GM12878 (cell line): Measurements from ENCODE around the gene CD300H. TPM values are rescaled to one million over a fixed set of nuclear protein-coding genes. Genes with fewer than 3 reads are reported as not detected.

Experiments
- ATAC-seq: fragments of 200-7000 bp; cut with Tn5 transposase; 3 replicates; pipeline ENCODE4 v1.9.1; 2020; ENCODE audit warnings: mild to moderate bottlenecking, moderate library complexity
- BruUV-seq: library from RNA; stranded (reverse); fragments of 400-500 nt; replicated peaks from 2 replicates; lab custom pipeline; 2021; lab: Mats Ljungman, UMichigan
- CTCF ChIA-PET: fragments of 300-600 bp; sonication (Branson Sonifier 250); formaldehyde crosslinking; extraction: SDS; loops from one replicate; lab custom pipeline; 2021; ENCODE audit warnings: inconsistent platforms; lab: Yijun Ruan, JAX
- POLR2A ChIA-PET: fragments of 350-600 bp; formaldehyde crosslinking; extraction: SDS; loops from one replicate; lab custom pipeline; 2021; ENCODE audit warnings: inconsistent platforms; lab: Charles Lee
- RAD21 ChIA-PET: fragments of 300-600 bp; sonication (Branson Sonifier 250); formaldehyde crosslinking; loops from one replicate; lab custom pipeline; 2023; ENCODE audit warnings: antibody characterized with exemption; ENCODE audit not compliant: unreplicated experiment; lab: Charles Lee
- SMC1A ChIA-PET: fragments of 300-600 bp; sonication (Branson Sonifier 250); formaldehyde crosslinking; loops from one replicate; lab custom pipeline; 2023; ENCODE audit not compliant: unreplicated experiment, uncharacterized antibody; lab: Charles Lee
- DNase-seq: peaks from one replicate; pipeline ENCODE4 v3.0.0-alpha.2; 2011; ENCODE audit warnings: low read depth, low spot score
- FAIRE-seq: peaks from 3 replicates; lab custom pipeline; 2011; peaks lifted over from hg19 to GRCh38; lab: Jason Lieb, UNC
- H2AFZ ChIP-seq: 2 replicates; pipeline ENCODE4 v1.6.0; 2011; ENCODE audit warnings: low read depth, low read length, control low read depth; ENCODE audit not compliant: control insufficient read depth
- H3K27ac ChIP-seq: 2 replicates; pipeline ENCODE4 v1.5.1; 2011; ENCODE audit warnings: control low read depth; ENCODE audit not compliant: control insufficient read depth, insufficient read depth
- H3K27me3 ChIP-seq, 2 experiments: replicated peaks in 1 of 2; 2 replicates each; pipeline versions ENCODE4 v1.6.0 to v1.6.1; 2011; ENCODE audit warnings: low read length in 1 of 2; ENCODE audit not compliant: control insufficient read depth in 2 of 2, insufficient read depth in 2 of 2
- H3K36me3 ChIP-seq, 2 experiments: 2 replicates each; pipeline ENCODE4 v1.5.1; 2011; ENCODE audit warnings: low read length in 1 of 2; ENCODE audit not compliant: control insufficient read depth in 2 of 2, insufficient read depth in 2 of 2
- H3K4me1 ChIP-seq: 2 replicates; pipeline ENCODE4 v1.6.1; 2011; ENCODE audit warnings: mild to moderate bottlenecking, low read length, moderate library complexity, mixed read lengths; ENCODE audit not compliant: control insufficient read depth, insufficient read depth
- H3K4me2 ChIP-seq: 2 replicates; pipeline ENCODE4 v1.6.0; 2011; ENCODE audit warnings: control low read depth; ENCODE audit not compliant: control insufficient read depth, insufficient read depth
- H3K4me3 ChIP-seq: fragments of 200-600 bp; sonication (generic); 2 replicates; pipeline ENCODE4 v1.5.1; 2016
- H3K79me2 ChIP-seq: 2 replicates; pipeline ENCODE4 v1.6.0; 2011; ENCODE audit warnings: low read length; ENCODE audit not compliant: control insufficient read depth, insufficient read depth
- H3K9ac ChIP-seq: 2 replicates; pipeline ENCODE4 v1.8.0; 2011; ENCODE audit warnings: low read length, control low read depth, mixed read lengths; ENCODE audit not compliant: control insufficient read depth, insufficient read depth
- H3K9me3 ChIP-seq: replicated peaks from 3 replicates; pipeline ENCODE4 v1.5.1; 2011; ENCODE audit warnings: mild to moderate bottlenecking, low read length; ENCODE audit not compliant: control insufficient read depth, insufficient read depth
- H4K20me1 ChIP-seq: 2 replicates; pipeline ENCODE4 v1.6.0; 2011; ENCODE audit not compliant: control insufficient read depth, insufficient read depth
- ASH2L ChIP-seq: fragments of 300-600, 200-600 bp; sonication (generic); IDR thresholded peaks from 2 replicates; pipeline ENCODE4 v1.6.1; 2017; ENCODE audit warnings: low read depth, mild to moderate bottlenecking, borderline replicate concordance
- ESRRA ChIP-seq: IDR thresholded peaks from 2 replicates; pipeline ENCODE4 v1.6.1; 2012; ENCODE audit warnings: mild to moderate bottlenecking, low read length, improper control_type of control experiment
- HDAC6 ChIP-seq: fragments of 200-600 bp; sonication (generic); IDR thresholded peaks from one replicate; pipeline ENCODE4 v1.8.0; 2017; ENCODE audit warnings: antibody characterized with exemption; ENCODE audit not compliant: unreplicated experiment
- IRF5 ChIP-seq: fragments of 450-650 bp; IDR thresholded peaks from 2 replicates; pipeline ENCODE4 v1.6.1; 2017; ENCODE audit warnings: borderline replicate concordance
- MTA3 ChIP-seq: IDR thresholded peaks from 2 replicates; pipeline ENCODE4 v1.6.1; 2012; ENCODE audit warnings: low read length, inconsistent platforms, borderline replicate concordance
- NRF1 ChIP-seq: conservative IDR thresholded peaks from 2 replicates; pipeline ENCODE4 v1.6.1; 2011; ENCODE audit warnings: mild to moderate bottlenecking, low read depth, low read length, improper control_type of control experiment
- PML ChIP-seq: IDR thresholded peaks from 2 replicates; pipeline ENCODE4 v1.6.1; 2012; ENCODE audit warnings: low read length, inconsistent platforms
- RAD21 ChIP-seq: IDR thresholded peaks from 2 replicates; pipeline ENCODE4 v1.6.1; 2011; ENCODE audit warnings: mild to moderate bottlenecking, low read depth, low read length, moderate library complexity; ENCODE audit not compliant: insufficient read depth
- SMARCA5 ChIP-seq: fragments of 450-650 bp; IDR thresholded peaks from 2 replicates; pipeline ENCODE4 v1.6.1; 2017; ENCODE audit warnings: mild to moderate bottlenecking
- SMC3 ChIP-seq: IDR thresholded peaks from 2 replicates; pipeline ENCODE4 v1.6.1; 2011; ENCODE audit warnings: low read length, improper control_type of control experiment, borderline replicate concordance
- TCF12 ChIP-seq: IDR thresholded peaks from 2 replicates; pipeline ENCODE4 v1.6.1; 2011; ENCODE audit warnings: low read depth, mild to moderate bottlenecking, low read length
- USF2 ChIP-seq: IDR thresholded peaks from 2 replicates; pipeline ENCODE4 v1.6.1; 2011; ENCODE audit warnings: low read depth, low read length, improper control_type of control experiment, borderline replicate concordance
- WGBS: methylation state at CpG from one replicate; pipeline ENCODE4 v1.1.6; 2016; ENCODE audit warnings: low lambda C conversion rate; ENCODE audit not compliant: insufficient replicate concordance, insufficient coverage; ENCODE audit errors: missing lambda C conversion rate; 5-methylcytosine and 5-hydroxymethylcytosine counted together
- in situ Hi-C: fragments of 300-500 bp; cut with MboI; formaldehyde crosslinking; loops from 9 replicates; pipeline ENCODE4 v1.14.3; 2018; ENCODE audit warnings: mixed read lengths
- intact Hi-C: fragments of 100-400 bp; cut with micrococcal nuclease; formaldehyde crosslinking; loops from one replicate; pipeline ENCODE4 v1.14.2; 2022; ENCODE audit not compliant: unreplicated experiment
- polyA plus RNA-seq, 11 experiments: library from polyadenylated mRNA; depleted of rRNA in 4 of 11; unstranded in 6 of 11; stranded (reverse) in 5 of 11; fragments of >200 nt; fragmentation: Nextera tagmentation in 4 of 11; fragmentation: Illumina TruSeq in 1 of 11; extraction: Ambion mirVana in 4 of 11; extraction: Trizol in 1 of 11; gene quantifications; 1 replicate in 1 of 11; 2 replicates in 10 of 11; pipeline versions ENCODE4 v1.2.1 to v1.2.3, GENCODE V29; 2011 to 2016; ENCODE audit warnings: inconsistent platforms in 2 of 11, missing spikeins in 2 of 11, low read depth in 1 of 11
- total RNA-seq, 4 experiments: library from RNA; depleted of rRNA in 3 of 4; stranded (reverse); fragments of >200 nt in 3 of 4; fragmentation: Illumina TruSeq in 1 of 4; extraction: Trizol in 1 of 4; gene quantifications; 2 replicates each; pipeline versions ENCODE4 v1.2.1 to v1.2.3, GENCODE V29; 2013 to 2021

CD300H gene
- total and polyA plus RNA-seq, 10 of the 15 experiments (the other 5 are each of a cell fraction or from before 2014, with no cell fraction given), result not detected

GRCh38 chr17:74530831-74531150 is 36.5 kb downstream of the CD300H start:
- H3K4me3 ChIP-seq, result no peak overlapping the region

GRCh38 chr17:74529243-74529642 is 38.1 kb downstream of the CD300H start:
- RAD21 ChIA-PET, result interaction anchor here (1.4 to 4.7 kb wide), 3 partner anchors 17 to 75 kb away, joined by 4 to 22 read pairs (median 7); no protein-coding TSS in a partner anchor
- Histone ChIP-seq H3K4me3 (no peak overlapping the region), H3K9me3 (no peaks in the 10 kb centered on the region; the same call in 2 of the 3 replicates), H3K27me3 (peaks cover 0 to 1% of the 10 kb centered on the region in 2 experiments; a peak in 1 of 4 replicates), H3K36me3 (no peaks in the 10 kb centered on the region), H3K4me2 (no peak overlapping the region), H3K79me2 (no peaks in the 10 kb centered on the region), H3K9ac (no peak overlapping the region), H3K27ac (no peak overlapping the region), H3K4me1 (peaks cover 7% of the 10 kb centered on the region), H4K20me1 (no peaks in the 10 kb centered on the region), H2AFZ (no peak overlapping the region)
- TF ChIP-seq MTA3, result no peak
- no peak for TF ChIP-seq HDAC6
- TF ChIP-seq PML, result no peak
- TF ChIP-seq USF2, result no peak
- TF ChIP-seq NRF1, result no peak
- TF ChIP-seq IRF5, result no peak
- no peak for TF ChIP-seq ASH2L
- TF ChIP-seq SMC3, result no peak
- TF ChIP-seq ESRRA, result no peak
- TF ChIP-seq TCF12, result no peak
- TF ChIP-seq SMARCA5, result no peak
- no peak for TF ChIP-seq RAD21
- FAIRE-seq (no peak), ATAC-seq (no peak), DNase-seq (no peak)
- POLR2A ChIA-PET, result interaction anchor here (1.3 kb wide), 2 partner anchors 17 to 234 kb away, joined by 3 to 9 read pairs; no protein-coding TSS in a partner anchor
- in situ Hi-C loops, result no loop called here
- SMC1A ChIA-PET, result interaction anchor here (1.1 to 7.5 kb wide), 6 partner anchors 10 to 160 kb away, joined by 3 to 45 read pairs (median 8); partner anchors contain the start of gene GPR142
- 76% methylated on average over 5 of the region's 5 CpGs for WGBS
- BruUV-seq, result no TSS peak
- intact Hi-C loops, result no loop called here
- CTCF ChIA-PET, result interaction anchor here (0.9 to 5.8 kb wide), 5 partner anchors 17 to 160 kb away, joined by 3 to 68 read pairs (median 13); partner anchors contain the start of gene GPR142

More at GRCh38 chr17:74530831-74531150, 36.5 kb downstream of the CD300H start:
- DNase-seq (no peak), FAIRE-seq (no peak), ATAC-seq (no peak)
- ChIA-PET SMC1A (interaction anchor here (1.5 to 7.5 kb wide), 8 partner anchors 9 to 162 kb away, joined by 3 to 45 read pairs (median 18); partner anchors contain the start of gene GPR142), CTCF (interaction anchor here (0.7 to 5.8 kb wide), 14 partner anchors 11 to 285 kb away, joined by 3 to 68 read pairs (median 12); partner anchors contain the start of gene GPR142), RAD21 (interaction anchor here (0.8 to 3.7 kb wide), 12 partner anchors 18 to 235 kb away, joined by 3 to 45 read pairs (median 6); partner anchors contain the start of gene GPR142), POLR2A (interaction anchor here (1.0 to 1.3 kb wide), 2 partner anchors 12 to 31 kb away, joined by 3 read pairs; no protein-coding TSS in a partner anchor)
- H3K27me3 ChIP-seq, result peaks cover 0 to 1% of the 10 kb centered on the region in 2 experiments; a peak in 1 of 4 replicates
- H3K36me3 ChIP-seq, result no peaks in the 10 kb centered on the region
- no peaks in the 10 kb centered on the region; the same call in 2 of the 3 replicates for H3K9me3 ChIP-seq
- 20% methylated on average over 5 of the region's 5 CpGs for WGBS
- no peak overlapping the region for H3K9ac ChIP-seq
- TF ChIP-seq PML (no peak), SMC3 (no peak)
- intact Hi-C loops, result loop anchor here (5.0 kb wide), 1 partner anchor 228 kb away; no protein-coding TSS in a partner anchor
- H3K4me1 ChIP-seq, result peaks cover 7% of the 10 kb centered on the region
- in situ Hi-C loops, result no loop called here
- no peak overlapping the region for H3K27ac ChIP-seq
- no peaks in the 10 kb centered on the region for H3K79me2 ChIP-seq
- H2AFZ ChIP-seq, result no peak overlapping the region
- no peaks in the 10 kb centered on the region for H4K20me1 ChIP-seq
- H3K4me2 ChIP-seq, result no peak overlapping the region
- BruUV-seq, result no TSS peak
